IPS DF 6.9 (cell line): ENCODE data around the gene FZR1.

ENCODE experiments used
- DNase-seq: peaks from one replicate; pipeline ENCODE4 v3.0.0-alpha.2; 2013; ENCODE audit warnings: low read depth, low spot score
- H3K27ac ChIP-seq: one replicate; pipeline ENCODE4 v1.5.1; 2013; ENCODE audit warnings: low read length, control low read depth
- H3K27me3 ChIP-seq: 2 replicates; pipeline ENCODE4 v1.6.1; 2013; ENCODE audit warnings: mild to moderate bottlenecking, low read length; ENCODE audit not compliant: control insufficient read depth, insufficient read depth
- H3K36me3 ChIP-seq: 2 replicates; pipeline ENCODE4 v1.6.1; 2013; ENCODE audit warnings: low read length; ENCODE audit not compliant: control insufficient read depth, insufficient read depth
- H3K4me1 ChIP-seq: 2 replicates; pipeline ENCODE4 v1.6.1; 2013; ENCODE audit warnings: low read length; ENCODE audit not compliant: control insufficient read depth, insufficient read depth
- H3K4me3 ChIP-seq: 2 replicates; pipeline ENCODE4 v1.5.1; 2013; ENCODE audit warnings: mild to moderate bottlenecking, low read length
- H3K9me3 ChIP-seq: 2 replicates; pipeline ENCODE4 v1.6.1; 2013; ENCODE audit warnings: low read length, inconsistent platforms; ENCODE audit not compliant: control insufficient read depth, insufficient read depth
- WGBS: extraction: QIAGEN DNeasy Blood & Tissue Kit; methylation state at CpG from one replicate; pipeline ENCODE4 v1.1.7; 2013; ENCODE audit warnings: mixed read lengths, missing lambda C conversion rate; ENCODE audit not compliant: insufficient read length, insufficient coverage; 5-methylcytosine and 5-hydroxymethylcytosine counted together

FZR1 gene

DNA sequence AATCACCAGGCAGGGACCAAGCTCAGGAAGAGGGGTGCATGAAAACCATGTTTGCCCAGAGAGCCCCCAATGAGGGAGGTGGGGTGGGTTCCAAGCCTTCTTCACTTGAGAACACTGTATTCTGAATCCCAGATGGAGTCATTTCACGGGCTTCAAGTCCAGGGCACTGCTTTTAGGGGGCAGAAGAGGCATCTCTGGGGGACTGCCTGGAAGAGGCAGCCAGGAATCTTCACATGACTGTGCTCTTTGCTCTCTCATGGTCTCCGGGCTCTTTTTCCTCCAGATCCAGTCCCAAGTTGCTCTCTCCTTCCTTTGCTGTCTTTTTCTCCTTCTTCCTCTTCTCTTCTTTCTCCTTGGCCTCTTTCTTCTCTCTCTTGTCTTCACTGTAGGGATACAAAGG, 31.5 kb upstream of the FZR1 start:
- no peak overlapping the region for H3K27ac ChIP-seq
- H3K27me3 ChIP-seq = no peaks in the 10 kb centered on the region
- no CpG with 5 or more reads among the region's 2 CpGs for WGBS
- no peaks in the 10 kb centered on the region for H3K4me1 ChIP-seq
- DNase-seq = no peak
- H3K4me3 ChIP-seq = no peak overlapping the region
- H3K36me3 ChIP-seq = no peaks in the 10 kb centered on the region
- no peaks in the 10 kb centered on the region for H3K9me3 ChIP-seq

DNA sequence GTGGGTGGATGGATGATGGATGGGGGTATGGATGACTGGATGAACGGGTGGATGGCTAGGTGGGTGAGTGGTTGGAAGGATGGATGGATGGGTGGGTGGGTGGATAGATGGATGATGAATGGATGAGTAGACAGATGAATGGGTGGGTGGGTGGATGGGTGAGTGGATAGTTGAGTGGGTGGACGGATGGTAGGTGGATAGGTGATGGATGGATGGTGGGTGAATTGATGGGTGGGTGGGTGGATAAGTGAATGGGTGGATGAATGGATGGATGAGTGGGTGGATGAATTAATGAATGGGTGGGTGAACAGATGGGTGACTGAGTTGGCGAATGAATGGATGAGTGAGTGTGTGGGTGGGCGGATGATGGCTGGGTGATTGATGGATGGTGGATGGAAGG, 30.7 kb upstream of the FZR1 start:
- Histone ChIP-seq H3K4me3 (no peak overlapping the region), H3K27me3 (no peaks in the 10 kb centered on the region), H3K4me1 (no peaks in the 10 kb centered on the region), H3K27ac (no peak overlapping the region), H3K36me3 (no peaks in the 10 kb centered on the region), H3K9me3 (no peaks in the 10 kb centered on the region)
- DNase-seq = no peak
- 100% methylated on average over 3 of the region's 4 CpGs for WGBS

GRCh38 chr19:3476830-3477229, 29.3 kb upstream of the FZR1 start:
- no peak for DNase-seq
- no peak overlapping the region for H3K27ac ChIP-seq
- H3K4me3 ChIP-seq = no peak overlapping the region
- H3K4me1 ChIP-seq = 0 out of 2 replicates have a peak, but pooled peaks cover 2% of the 10 kb centered on the region
- no peaks in the 10 kb centered on the region for H3K9me3 ChIP-seq
- no CpG with 5 or more reads among the region's 2 CpGs for WGBS
- no peaks in the 10 kb centered on the region for H3K27me3 ChIP-seq
- no peaks in the 10 kb centered on the region for H3K36me3 ChIP-seq

- Histone ChIP-seq H3K4me1 (0 out of 2 replicates have a peak, but pooled peaks cover 2% of the 10 kb centered on the region), H3K27ac (no peak overlapping the region), H3K36me3 (no peaks in the 10 kb centered on the region), H3K27me3 (no peaks in the 10 kb centered on the region), H3K4me3 (no peak overlapping the region), H3K9me3 (no peaks in the 10 kb centered on the region)
- no peak for DNase-seq
Observed at GRCh38 chr19:3477506-3477905, 28.6 kb upstream of the FZR1 start.

GRCh38 chr19:3477951-3478350, 28.2 kb upstream of the FZR1 start:
- Histone ChIP-seq H3K9me3 (no peaks in the 10 kb centered on the region), H3K4me3 (no peak overlapping the region), H3K27me3 (no peaks in the 10 kb centered on the region), H3K27ac (no peak overlapping the region), H3K36me3 (no peaks in the 10 kb centered on the region), H3K4me1 (0 out of 2 replicates have a peak, but pooled peaks cover 2% of the 10 kb centered on the region)
- no CpG with 5 or more reads among the region's 2 CpGs for WGBS
- no peak for DNase-seq

- WGBS = no CpG with 5 or more reads among the region's 27 CpGs
- no peak for DNase-seq
- H3K4me1 ChIP-seq = 0 out of 2 replicates have a peak, but pooled peaks cover 2% of the 10 kb centered on the region
- no peaks in the 10 kb centered on the region for H3K27me3 ChIP-seq
- no peak overlapping the region; the same call in 1 of the 2 replicates for H3K4me3 ChIP-seq
- no peaks in the 10 kb centered on the region for H3K36me3 ChIP-seq
- no peaks in the 10 kb centered on the region for H3K9me3 ChIP-seq
- H3K27ac ChIP-seq = no peak overlapping the region
Observed at GRCh38 chr19:3478409-3479176, 27.5 kb upstream of the FZR1 start.

GRCh38 chr19:3479177-3479833, 26.8 kb upstream of the FZR1 start:
- DNase-seq = no peak
- H3K36me3 ChIP-seq = no peaks in the 10 kb centered on the region
- no CpG with 5 or more reads among the region's 7 CpGs for WGBS

DNA sequence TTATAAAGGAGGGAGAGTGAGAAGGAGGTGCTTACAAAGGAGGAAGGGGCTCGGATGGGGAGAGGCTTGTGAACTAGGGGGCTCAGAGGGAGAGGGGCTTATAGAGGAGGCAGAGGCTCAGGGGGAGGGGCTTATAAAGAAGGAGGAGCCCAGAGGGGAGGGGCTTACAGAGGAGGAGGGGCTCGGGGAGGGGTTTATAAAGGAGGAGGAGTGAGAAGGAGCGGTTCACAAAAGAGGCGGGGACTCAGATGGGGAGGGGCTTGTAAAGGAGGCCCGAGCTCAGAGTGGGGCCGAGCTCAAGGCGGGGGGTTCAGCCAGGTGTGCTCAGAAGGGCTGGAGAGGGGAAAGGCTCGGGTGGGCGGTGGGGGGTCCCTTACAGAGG, 26.3 kb upstream of the FZR1 start:
- no peak for DNase-seq
- H3K4me3 ChIP-seq = no peak overlapping the region; the same call in 1 of the 2 replicates
- no CpG with 5 or more reads among the region's 9 CpGs for WGBS
- H3K36me3 ChIP-seq = no peaks in the 10 kb centered on the region
- no peak overlapping the region for H3K27ac ChIP-seq
- no peaks in the 10 kb centered on the region for H3K27me3 ChIP-seq
- 0 out of 2 replicates have a peak, but pooled peaks cover 2% of the 10 kb centered on the region for H3K4me1 ChIP-seq
- no peaks in the 10 kb centered on the region for H3K9me3 ChIP-seq

More at GRCh38 chr19:3479177-3479833, 26.8 kb upstream of the FZR1 start:
- H3K27me3 ChIP-seq = no peaks in the 10 kb centered on the region
- no peaks in the 10 kb centered on the region for H3K9me3 ChIP-seq
- no peak overlapping the region for H3K27ac ChIP-seq
- no peak overlapping the region; the same call in 1 of the 2 replicates for H3K4me3 ChIP-seq
- H3K4me1 ChIP-seq = 0 out of 2 replicates have a peak, but pooled peaks cover 2% of the 10 kb centered on the region

DNA sequence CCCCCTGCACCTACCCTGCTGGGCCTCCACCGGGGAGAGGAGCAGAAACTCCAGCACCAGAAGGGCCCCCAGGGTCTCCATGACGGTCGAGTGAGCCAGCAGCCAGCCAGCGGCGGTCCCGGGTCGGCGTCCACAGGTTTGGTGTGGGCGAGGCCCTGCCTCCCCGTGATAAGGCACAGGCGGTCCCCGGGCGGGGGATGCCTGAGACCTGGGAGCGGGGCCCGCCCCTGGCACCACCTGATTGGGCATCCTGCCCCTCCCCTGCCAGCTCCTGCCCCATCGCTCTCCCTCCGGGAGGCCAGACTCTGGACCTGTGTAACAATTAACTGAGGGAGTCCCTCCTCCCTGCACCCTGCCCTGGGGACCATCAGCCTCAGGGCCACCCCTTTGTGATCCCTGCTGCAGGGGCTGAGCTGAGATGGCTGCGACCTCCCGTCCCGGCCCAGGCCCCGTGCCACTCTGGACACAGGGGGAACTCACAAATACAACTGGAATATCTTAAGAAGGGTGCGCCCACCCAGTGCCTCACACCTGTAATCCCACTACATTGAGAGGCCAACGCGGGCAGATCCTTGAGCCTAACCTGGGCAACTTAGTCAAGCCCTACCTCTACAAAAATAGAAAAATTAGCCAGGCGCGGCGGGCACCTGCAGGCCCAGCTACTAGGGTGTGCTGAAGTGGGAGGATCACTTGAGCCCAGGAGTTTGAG, 25.6 kb upstream of the FZR1 start, which contains the start of gene SMIM24:
TSS of gene SMIM24 (minus strand) at position 143 of the 709 bp plus-strand sequence. CDS start at position 81, 62 bp downstream.
- no CpG with 5 or more reads among the region's 27 CpGs for WGBS
- peak within 1 kb of the TSS; percentile 17; the same call in 1 of the 2 replicates for H3K4me3 ChIP-seq
- H3K4me1 ChIP-seq = 0 out of 2 replicates have a peak, but pooled peaks cover 2% of the 10 kb centered on the region
- H3K27me3 ChIP-seq = no peaks in the 10 kb centered on the region
- H3K36me3 ChIP-seq = no peaks in the 10 kb centered on the region
- H3K27ac ChIP-seq = no peak within 1 kb of the TSS
- DNase-seq = no peak
- no peaks in the 10 kb centered on the region for H3K9me3 ChIP-seq
